ENCODE measurements around the gene PYGB.
"Not testable (repeated sequence)": the region's sequence is repeated elsewhere in the genome, so short reads cannot be mapped to it uniquely, and the experiment has no call there.

PYGB gene

GRCh38 chr20:25297141-25297905 is 49.4 kb downstream of the PYGB start:
- no peak for DNase-seq

DNA sequence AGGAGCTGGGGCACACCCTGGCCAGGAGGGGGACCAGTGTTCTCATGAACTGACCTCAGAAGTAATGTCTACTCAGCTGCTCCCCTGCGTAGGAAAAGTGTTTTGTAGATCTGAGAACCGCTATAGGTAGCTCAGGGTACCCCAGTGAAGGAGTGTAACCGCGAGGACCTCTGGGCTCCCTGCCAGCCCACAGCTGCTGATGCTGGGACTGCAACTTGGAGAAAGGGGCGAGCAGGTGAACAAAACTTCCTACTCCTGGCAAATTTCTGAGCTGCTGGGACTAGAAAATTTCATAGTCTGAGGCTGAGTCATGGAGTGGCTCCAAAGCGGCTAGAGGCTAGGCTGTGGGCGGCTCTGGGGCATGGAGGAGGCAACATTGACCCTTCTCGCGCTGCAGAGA is 51.9 kb downstream of the PYGB start:
- DNase-seq: no peak

DNA sequence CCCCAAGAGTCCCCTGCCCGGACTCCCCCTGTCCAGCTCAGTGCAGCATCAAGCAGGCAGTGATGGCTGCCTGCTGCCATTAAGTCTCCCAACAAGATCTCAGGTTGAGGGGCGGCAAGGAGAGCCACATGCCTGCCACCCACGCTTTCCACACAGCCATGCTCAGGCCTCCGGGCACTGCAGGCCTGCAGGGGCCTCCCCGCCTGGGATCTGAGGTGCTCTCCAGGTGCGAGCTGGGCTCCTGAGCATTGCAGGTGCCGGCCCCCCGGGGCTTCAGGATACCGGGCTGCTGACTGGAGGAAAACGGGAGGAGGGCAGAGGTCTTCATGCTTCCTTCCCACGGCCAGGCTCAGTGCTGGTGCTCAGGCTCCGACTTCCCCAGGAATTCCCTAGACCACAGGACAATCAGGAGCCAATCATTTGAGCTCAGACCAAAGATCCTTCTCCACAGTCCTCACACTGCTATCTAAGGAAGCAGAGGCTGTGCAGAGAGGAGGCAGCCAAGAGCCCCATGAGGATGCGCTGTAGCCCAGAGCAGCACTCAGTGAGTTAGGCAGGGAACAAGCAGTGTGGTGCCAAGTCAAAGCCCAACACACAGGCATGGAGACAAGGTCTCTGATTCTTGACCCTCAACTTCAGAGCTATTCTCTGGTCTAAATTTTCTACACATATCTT is 52.7 kb downstream of the PYGB start:
- no peak for DNase-seq

DNA sequence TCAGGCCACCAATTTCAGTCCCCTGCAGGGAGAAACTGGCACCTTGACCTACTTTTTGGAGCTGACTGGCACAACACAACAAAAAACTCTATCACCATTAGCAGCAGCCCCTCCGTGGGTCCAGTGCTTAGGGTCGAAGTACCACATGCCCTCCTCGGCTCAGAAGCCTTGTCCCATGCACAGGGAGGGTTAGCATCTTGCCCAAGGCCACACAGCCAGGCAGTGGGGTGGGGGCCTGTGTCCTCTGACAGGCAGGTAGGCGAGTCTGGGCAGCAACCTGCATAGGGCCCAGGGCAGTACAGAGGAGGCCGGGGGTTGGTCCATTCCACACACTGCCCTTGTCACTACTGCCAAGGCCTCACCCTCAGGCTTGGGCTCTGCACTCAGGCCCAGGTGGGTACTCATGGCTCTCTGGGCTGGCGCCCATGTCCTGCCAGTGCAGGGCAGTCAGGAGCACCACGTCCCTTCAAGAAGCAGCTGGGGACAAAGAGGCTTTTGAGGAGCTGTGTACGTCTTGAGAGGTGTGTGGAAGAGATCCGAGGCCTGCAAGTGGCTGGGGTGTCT is 53.6 kb downstream of the PYGB start:
- no peak for DNase-seq

GRCh38 chr20:25302596-25302995 is 54.7 kb downstream of the PYGB start:
- no peak for DNase-seq

- DNase-seq: no peak
Measured at GRCh38 chr20:25303292-25304024, 55.6 kb downstream of the PYGB start.

- DNase-seq: no peak
Measured at GRCh38 chr20:25304025-25304549, 56.2 kb downstream of the PYGB start.

- DNase-seq: no peak
Measured at GRCh38 chr20:25306991-25307903, 59.4 kb downstream of the PYGB start.

DNA sequence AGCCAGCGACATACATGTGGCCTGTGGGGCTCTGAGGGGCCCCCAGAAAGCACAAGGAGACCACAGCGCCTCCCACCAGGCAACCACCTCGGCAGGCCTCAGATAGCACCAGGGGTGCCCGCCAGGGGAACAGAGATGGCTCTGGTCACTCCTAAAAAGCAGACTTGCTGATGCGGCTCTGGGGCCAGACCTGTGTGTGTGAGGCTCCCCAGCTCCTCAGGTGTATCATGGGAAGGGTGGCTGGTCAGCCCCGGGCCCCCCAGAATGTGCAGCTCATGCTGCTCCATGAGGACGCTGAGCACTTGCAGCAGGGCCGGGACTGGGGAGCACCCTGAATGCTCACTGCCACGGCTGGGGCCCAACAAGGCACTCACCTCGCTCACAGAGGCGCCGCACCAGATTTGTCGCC is 60.2 kb downstream of the PYGB start:
- DNase-seq: no peak

- no peak for DNase-seq
Measured at GRCh38 chr20:25308671-25309394, 60.9 kb downstream of the PYGB start.

- DNase-seq: no peak
Measured at GRCh38 chr20:25309395-25310267, 61.7 kb downstream of the PYGB start.

DNA sequence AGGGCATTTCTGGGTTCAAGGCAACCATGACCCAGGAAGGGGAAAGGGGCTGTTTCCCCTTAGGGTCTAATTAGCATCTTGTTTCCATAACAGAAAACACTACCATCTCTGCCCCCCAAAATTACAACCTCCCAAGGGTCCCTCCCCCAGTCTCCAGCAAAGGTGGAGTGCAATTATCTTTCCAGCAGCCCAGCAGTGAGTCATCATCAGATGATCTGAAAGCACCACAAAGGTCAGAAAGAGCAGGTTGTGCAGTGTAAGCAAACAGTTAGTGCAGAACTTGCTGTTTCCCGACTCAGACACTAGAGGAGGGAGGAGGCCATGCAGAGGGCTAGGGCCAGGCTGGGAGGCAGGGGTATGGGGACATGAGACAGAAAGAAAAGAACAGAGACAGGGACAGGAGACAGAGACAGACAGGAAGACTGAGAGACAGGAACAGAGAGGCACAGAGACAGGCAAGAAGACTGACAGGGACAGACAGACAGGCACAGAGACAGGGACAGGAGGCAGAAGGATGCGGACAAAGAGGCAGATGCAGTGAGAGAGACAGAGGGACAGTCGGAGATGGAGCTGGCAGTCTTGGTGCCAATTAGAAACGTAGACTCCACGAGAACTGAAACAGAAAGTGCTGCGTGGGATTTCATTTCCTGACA is 62.5 kb downstream of the PYGB start:
- DNase-seq: peak in 1 of 6 experiments; percentile 20

- no peak for DNase-seq
Measured at GRCh38 chr20:25310921-25311728, 63.2 kb downstream of the PYGB start.

GRCh38 chr20:25312716-25313115 is 64.8 kb downstream of the PYGB start:
- DNase-seq: not testable (repeated sequence)

DNA sequence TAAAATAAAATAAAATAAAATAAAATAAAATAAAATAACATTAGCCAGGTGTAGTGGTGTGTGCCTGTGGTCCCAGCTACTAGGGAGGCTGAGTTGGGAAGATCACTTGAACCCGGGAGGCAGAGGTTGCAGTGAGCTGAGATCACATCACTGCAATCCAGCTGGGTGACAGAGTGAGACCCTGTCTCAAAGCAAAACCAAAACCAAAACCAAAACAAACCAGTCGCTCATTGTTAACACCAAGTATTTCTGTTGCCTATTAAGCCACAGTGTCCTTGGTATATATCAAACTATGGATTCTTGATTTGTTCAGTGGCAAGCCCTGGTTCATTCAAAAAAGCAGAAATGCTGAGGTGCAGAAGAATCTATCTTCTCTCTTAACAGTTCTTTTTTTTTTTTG is 65.7 kb downstream of the PYGB start:
- DNase-seq: no peak

- DNase-seq: no peak
Measured at GRCh38 chr20:25314497-25315417, 66.9 kb downstream of the PYGB start.

- no peak for DNase-seq
Measured at GRCh38 chr20:25315418-25316210, 67.7 kb downstream of the PYGB start.
